IMR-90 (cell line): Measurements from ENCODE around the gene NRP2. TPM values are rescaled to one million over a fixed set of nuclear protein-coding genes. Genes with fewer than 3 reads are reported as not detected.

Source experiments
- ATAC-seq: fragments of 200-7000 bp; cut with Tn5 transposase; 2 replicates; pipeline ENCODE4 v1.9.1; 2020; ENCODE audit warnings: low read depth, mild to moderate bottlenecking, moderate library complexity
- BruUV-seq: library from RNA; stranded (reverse); fragments of 400-500 nt; replicated peaks from 2 replicates; lab custom pipeline; 2021; lab: Mats Ljungman, UMichigan
- CTCF ChIA-PET: fragments of 300-600 bp; formaldehyde crosslinking; extraction: SDS; loops from one replicate; lab custom pipeline; 2021; ENCODE audit warnings: antibody characterized with exemption; lab: Yijun Ruan, JAX
- POLR2A ChIA-PET: fragments of 300-600 bp; sonication (Branson Sonifier 250); formaldehyde crosslinking; loops from one replicate; lab custom pipeline; 2022; ENCODE audit warnings: antibody characterized with exemption; ENCODE audit not compliant: unreplicated experiment; lab: Charles Lee
- DNase-seq: peaks from one replicate; pipeline ENCODE4 v3.0.0; 2013
- H2AFZ ChIP-seq: replicated peaks from 2 replicates; pipeline ENCODE3; 2013; ENCODE audit warnings: low read length, mild to moderate bottlenecking; ENCODE audit not compliant: poor library complexity
- H2AK5ac ChIP-seq: 2 replicates; pipeline ENCODE4 v1.6.1; 2013; ENCODE audit warnings: low read depth, low read length, inconsistent platforms
- H2AK9ac ChIP-seq: replicated peaks from 2 replicates; pipeline ENCODE3; 2013; ENCODE audit warnings: mild to moderate bottlenecking, low read depth, low read length, moderate library complexity; ENCODE audit not compliant: poor library complexity
- H2BK120ac ChIP-seq: 2 replicates; pipeline ENCODE4 v1.6.1; 2013; ENCODE audit warnings: low read depth, low read length, inconsistent platforms
- H2BK15ac ChIP-seq: 3 replicates; pipeline ENCODE4 v1.6.1; 2013; ENCODE audit warnings: low read depth, low read length, inconsistent platforms
- H2BK20ac ChIP-seq: 2 replicates; pipeline ENCODE4 v1.6.1; 2013; ENCODE audit warnings: low read depth, mild to moderate bottlenecking, inconsistent platforms, low read length, moderate library complexity
- H2BK5ac ChIP-seq: 2 replicates; pipeline ENCODE4 v1.6.1; 2013; ENCODE audit warnings: mild to moderate bottlenecking, low read depth, low read length, inconsistent platforms; ENCODE audit not compliant: poor library complexity, severe bottlenecking
- H3K14ac ChIP-seq: replicated peaks from 2 replicates; pipeline ENCODE4 v1.6.1; 2013; ENCODE audit warnings: low read depth, low read length, inconsistent platforms
- H3K18ac ChIP-seq: 2 replicates; pipeline ENCODE4 v1.6.1; 2013; ENCODE audit warnings: low read depth, low read length, control low read depth
- H3K23ac ChIP-seq: 2 replicates; pipeline ENCODE4 v1.6.1; 2013; ENCODE audit warnings: low read depth, low read length, inconsistent platforms
- H3K27ac ChIP-seq: 2 replicates; pipeline ENCODE4 v1.5.1; 2013; ENCODE audit warnings: mild to moderate bottlenecking, control low read depth, low read length; ENCODE audit not compliant: insufficient read depth
- H3K27me3 ChIP-seq: 2 replicates; pipeline ENCODE4 v1.6.1; 2013; ENCODE audit warnings: low read length; ENCODE audit not compliant: control insufficient read depth, insufficient read depth
- H3K36me3 ChIP-seq: 2 replicates; pipeline ENCODE4 v1.6.1; 2013; ENCODE audit warnings: low read length, mixed read lengths; ENCODE audit not compliant: control insufficient read depth, insufficient read depth
- H3K4ac ChIP-seq: 2 replicates; pipeline ENCODE4 v1.6.1; 2013; ENCODE audit warnings: low read depth, low read length, inconsistent platforms
- H3K4me1 ChIP-seq: 2 replicates; pipeline ENCODE4 v1.6.1; 2013; ENCODE audit warnings: low read length, mixed read lengths; ENCODE audit not compliant: control insufficient read depth, insufficient read depth
- H3K4me2 ChIP-seq: 2 replicates; pipeline ENCODE4 v1.6.1; 2013; ENCODE audit warnings: low read depth, mild to moderate bottlenecking, control low read depth, low read length, moderate library complexity
- H3K4me3 ChIP-seq: 2 replicates; pipeline ENCODE4 v1.5.1; 2013; ENCODE audit warnings: low read depth, mild to moderate bottlenecking, control low read depth, low read length, moderate library complexity; ENCODE audit not compliant: insufficient read depth
- H3K56ac ChIP-seq: 2 replicates; pipeline ENCODE4 v1.6.1; 2013; ENCODE audit warnings: low read length, inconsistent platforms; ENCODE audit not compliant: insufficient read depth; ENCODE audit errors: extremely low read depth
- H3K79me1 ChIP-seq, 2 experiments: 2 replicates each; pipeline ENCODE4 v1.6.1; 2013; ENCODE audit warnings: low read length in 2 of 2, inconsistent platforms in 1 of 2, low read depth in 1 of 2
- H3K9ac ChIP-seq: 2 replicates; pipeline ENCODE4 v1.6.1; 2013; ENCODE audit warnings: low read depth, low read length, control low read depth
- H3K9me1 ChIP-seq: 2 replicates; pipeline ENCODE4 v1.6.1; 2013; ENCODE audit warnings: low read length, inconsistent platforms; ENCODE audit not compliant: insufficient read depth
- H3K9me3 ChIP-seq: 2 replicates; pipeline ENCODE4 v1.6.1; 2013; ENCODE audit warnings: low read length; ENCODE audit not compliant: control insufficient read depth, insufficient read depth
- H4K20me1 ChIP-seq: 2 replicates; pipeline ENCODE4 v1.6.1; 2013; ENCODE audit warnings: low read length, inconsistent platforms; ENCODE audit not compliant: insufficient read depth
- H4K5ac ChIP-seq: 2 replicates; pipeline ENCODE4 v1.6.1; 2013; ENCODE audit warnings: mild to moderate bottlenecking, low read depth, low read length, control low read depth
- H4K8ac ChIP-seq, 2 experiments: 2 replicates each; pipeline ENCODE4 v1.6.1; 2013; ENCODE audit warnings: low read depth in 2 of 2, low read length in 2 of 2, control low read depth in 1 of 2, inconsistent platforms in 1 of 2
- H4K91ac ChIP-seq: 2 replicates; pipeline ENCODE4 v1.6.1; 2013; ENCODE audit warnings: low read depth, low read length, inconsistent platforms; ENCODE audit not compliant: insufficient read depth
- RAD21 ChIP-seq: IDR thresholded peaks from 2 replicates; pipeline ENCODE4 v1.6.1; 2012; ENCODE audit warnings: low read length, improper control_type of control experiment
- WGBS, 2 experiments: methylation state at CpG; one replicate each; pipeline versions ENCODE4 v1.1.5 to v1.1.7; 2013; ENCODE audit warnings: missing lambda C conversion rate in 2 of 2; ENCODE audit not compliant: insufficient read length in 1 of 2; ENCODE audit errors: extremely low coverage in 2 of 2; 5-methylcytosine and 5-hydroxymethylcytosine counted together
- dilution Hi-C: fragments of 300-500 bp; cut with HindIII; formaldehyde crosslinking; loops from one replicate; pipeline ENCODE4 v1.14.3; 2018; ENCODE audit warnings: low sequenced_read_pairs; ENCODE audit not compliant: unreplicated experiment
- in situ Hi-C: fragments of 300-500 bp; cut with MboI; formaldehyde crosslinking; loops from 3 replicates; pipeline ENCODE4 v1.14.3; 2019; ENCODE audit warnings: low sequenced_read_pairs, inconsistent platforms, mixed read lengths
- intact Hi-C: fragments of 100-400 bp; cut with micrococcal nuclease; formaldehyde crosslinking; loops from 2 replicates; pipeline ENCODE4 v1.10.0; 2022
- polyA plus RNA-seq, 3 experiments: library from polyadenylated mRNA; depleted of rRNA; stranded (reverse); fragments of >200 nt; gene quantifications; 2 replicates each; pipeline ENCODE4 v1.2.3, GENCODE V29; 2012; ENCODE audit warnings: low replicate concordance in 1 of 3
- total RNA-seq: library from RNA; depleted of rRNA; stranded (reverse); fragments of >200 nt; gene quantifications from 2 replicates; pipeline ENCODE4 v1.2.3, GENCODE V29; 2012

The NRP2 gene
- total and polyA plus RNA-seq, 2 of the 4 experiments (the other 2 are of a cell fraction) = 46.4 to 51.3 TPM

GRCh38 chr2:205815673-205816072 is 133.4 kb downstream of the NRP2 start:
- in situ Hi-C loops = no loop called here
- CTCF ChIA-PET = no interaction called here
- no TSS peak for BruUV-seq

More at GRCh38 chr2:205815673-205816072, 133.4 kb downstream of the NRP2 start:
- no peak for TF ChIP-seq RAD21
- H3K27ac ChIP-seq = no peak overlapping the region
- H2AK5ac ChIP-seq = no peak overlapping the region
- POLR2A ChIA-PET = no interaction called here
- no peaks in the 10 kb centered on the region for H3K36me3 ChIP-seq
- no CpG with 5 or more reads among the region's 3 CpGs for WGBS, 2 experiments
- H2BK20ac ChIP-seq = no peak overlapping the region
- H3K4ac ChIP-seq = no peak overlapping the region
- no peak overlapping the region for H3K18ac ChIP-seq
- H3K27me3 ChIP-seq = peaks cover 27% of the 10 kb centered on the region
- H4K5ac ChIP-seq = no peak overlapping the region
- H3K4me2 ChIP-seq = no peak overlapping the region
- no peak for ATAC-seq
- H2AK9ac ChIP-seq = no peak overlapping the region
- H2BK120ac ChIP-seq = no peak overlapping the region
- dilution Hi-C loops (no loop called here), intact Hi-C loops (no loop called here)
- DNase-seq = no peak
- H3K14ac ChIP-seq = no peak overlapping the region
- no peaks in the 10 kb centered on the region for H3K79me1 ChIP-seq
- H4K20me1 ChIP-seq = no peaks in the 10 kb centered on the region
- no peak overlapping the region for H3K9ac ChIP-seq
- no peak overlapping the region for H3K4me3 ChIP-seq
- no peaks in the 10 kb centered on the region for H3K4me1 ChIP-seq
- no peak overlapping the region for H4K8ac ChIP-seq
- no peak overlapping the region for H2BK5ac ChIP-seq
- no peak overlapping the region for H3K56ac ChIP-seq
- H3K9me3 ChIP-seq = no peaks in the 10 kb centered on the region
- H3K23ac ChIP-seq = no peak overlapping the region
- H2BK15ac ChIP-seq = no peak overlapping the region
- no peak overlapping the region for H2AFZ ChIP-seq
- H4K91ac ChIP-seq = no peak overlapping the region
- no peaks in the 10 kb centered on the region for H3K9me1 ChIP-seq
